HFFc6 (cell line): Measurements from ENCODE around the gene ZFP30. TPM values are rescaled to one million over a fixed set of nuclear protein-coding genes. Genes with fewer than 3 reads are reported as not detected.
A peak's percentile ranks its signal among the peaks of the same experiment; 100 is the strongest.
"Not testable (repeated sequence)": the region's sequence is repeated elsewhere in the genome, so short reads cannot be mapped to it uniquely, and the experiment has no call there.

Experiments
- DNase-seq: peaks from one replicate; pipeline ENCODE4 v3.0.0-alpha.2; 2018
- H3K27ac Mint-ChIP-seq: 2 replicates; pipeline ENCODE4 v1.8.0; 2020; ENCODE audit warnings: mild to moderate bottlenecking, mixed read lengths
- H3K27me3 Mint-ChIP-seq: 2 replicates; pipeline ENCODE4 v1.8.0; 2021; ENCODE audit warnings: mild to moderate bottlenecking, moderate library complexity, mixed read lengths; ENCODE audit not compliant: insufficient read depth
- H3K36me3 Mint-ChIP-seq: 2 replicates; pipeline ENCODE4 v1.8.0; 2021; ENCODE audit warnings: low read depth, mixed read lengths
- H3K4me1 Mint-ChIP-seq: 2 replicates; pipeline ENCODE4 v1.8.0; 2020; ENCODE audit warnings: low read depth, mixed read lengths
- H3K4me3 Mint-ChIP-seq: 2 replicates; pipeline ENCODE4 v1.8.0; 2020; ENCODE audit warnings: mild to moderate bottlenecking, moderate library complexity, mixed read lengths
- H3K9me3 Mint-ChIP-seq: 2 replicates; pipeline ENCODE4 v1.8.0; 2020; ENCODE audit warnings: mild to moderate bottlenecking, mixed read lengths
- total RNA-seq, 6 experiments: library from RNA; stranded (reverse); fragmentation: NEBNext Ultra II Directional; extraction: Animal tissue kit (Norgen Biotek cat#: 25700); gene quantifications; 2 replicates in 1 of 6; 3 replicates in 5 of 6; pipeline ENCODE4 v1.2.3, GENCODE V29; 2021
- TF ChIP-seq, protein P1 (sequence below): fragments of 200-600 bp; sonication (generic); IDR thresholded peaks from 2 replicates; pipeline ENCODE4 v1.5.0; 2021; ENCODE audit warnings: antibody characterized with exemption, mild to moderate bottlenecking

ZFP30 gene
- total RNA-seq, 6 experiments from 2014 or later: 6.4 to 7.6 (median 6.9) TPM

DNA sequence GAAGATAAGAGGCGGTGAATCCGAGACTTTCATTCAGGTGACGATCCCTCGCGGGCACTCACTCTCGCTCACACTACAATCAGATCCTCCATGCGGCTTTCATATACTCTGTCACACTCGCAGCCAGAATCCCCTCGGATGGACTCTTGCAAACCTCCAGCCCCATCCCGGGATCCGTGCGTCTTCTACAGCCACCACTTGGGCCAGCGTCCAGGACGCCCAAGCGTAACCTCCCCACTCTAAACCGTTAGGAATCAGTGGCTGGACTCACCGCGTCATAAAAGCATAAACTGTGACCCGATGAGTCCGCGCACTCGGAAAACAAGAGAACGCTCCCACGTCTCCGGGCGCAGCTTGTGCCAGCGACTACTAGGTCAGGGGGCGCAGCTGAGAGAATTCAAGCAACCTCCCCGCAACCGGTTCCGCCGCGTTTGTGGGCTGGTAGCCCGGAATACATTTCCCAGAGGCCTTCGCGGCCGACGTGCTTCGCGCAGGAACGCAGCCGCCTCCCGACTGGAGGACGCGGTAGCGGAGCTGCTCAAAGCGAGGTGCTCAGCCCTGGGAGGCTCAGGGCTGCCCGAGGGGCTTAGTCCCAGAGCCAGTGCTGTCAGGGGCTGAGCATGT is 36.7 kb upstream of the ZFP30 start:
- no peaks in the 10 kb centered on the region; the same call in 1 of the 2 replicates for H3K4me1 Mint-ChIP-seq
- H3K27ac Mint-ChIP-seq: peak overlapping the region; percentile 76; the same call in 1 of the 2 replicates
- peaks cover 62% of the 10 kb centered on the region for H3K9me3 Mint-ChIP-seq
- TF ChIP-seq, protein P1, sequence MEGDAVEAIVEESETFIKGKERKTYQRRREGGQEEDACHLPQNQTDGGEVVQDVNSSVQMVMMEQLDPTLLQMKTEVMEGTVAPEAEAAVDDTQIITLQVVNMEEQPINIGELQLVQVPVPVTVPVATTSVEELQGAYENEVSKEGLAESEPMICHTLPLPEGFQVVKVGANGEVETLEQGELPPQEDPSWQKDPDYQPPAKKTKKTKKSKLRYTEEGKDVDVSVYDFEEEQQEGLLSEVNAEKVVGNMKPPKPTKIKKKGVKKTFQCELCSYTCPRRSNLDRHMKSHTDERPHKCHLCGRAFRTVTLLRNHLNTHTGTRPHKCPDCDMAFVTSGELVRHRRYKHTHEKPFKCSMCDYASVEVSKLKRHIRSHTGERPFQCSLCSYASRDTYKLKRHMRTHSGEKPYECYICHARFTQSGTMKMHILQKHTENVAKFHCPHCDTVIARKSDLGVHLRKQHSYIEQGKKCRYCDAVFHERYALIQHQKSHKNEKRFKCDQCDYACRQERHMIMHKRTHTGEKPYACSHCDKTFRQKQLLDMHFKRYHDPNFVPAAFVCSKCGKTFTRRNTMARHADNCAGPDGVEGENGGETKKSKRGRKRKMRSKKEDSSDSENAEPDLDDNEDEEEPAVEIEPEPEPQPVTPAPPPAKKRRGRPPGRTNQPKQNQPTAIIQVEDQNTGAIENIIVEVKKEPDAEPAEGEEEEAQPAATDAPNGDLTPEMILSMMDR: no peak; the same call in 1 of the 2 replicates
- peak overlapping the region; percentile 86 for H3K4me3 Mint-ChIP-seq
- DNase-seq: peak; percentile 69
- peaks cover 19% of the 10 kb centered on the region for H3K36me3 Mint-ChIP-seq
- no peaks in the 10 kb centered on the region for H3K27me3 Mint-ChIP-seq

DNA sequence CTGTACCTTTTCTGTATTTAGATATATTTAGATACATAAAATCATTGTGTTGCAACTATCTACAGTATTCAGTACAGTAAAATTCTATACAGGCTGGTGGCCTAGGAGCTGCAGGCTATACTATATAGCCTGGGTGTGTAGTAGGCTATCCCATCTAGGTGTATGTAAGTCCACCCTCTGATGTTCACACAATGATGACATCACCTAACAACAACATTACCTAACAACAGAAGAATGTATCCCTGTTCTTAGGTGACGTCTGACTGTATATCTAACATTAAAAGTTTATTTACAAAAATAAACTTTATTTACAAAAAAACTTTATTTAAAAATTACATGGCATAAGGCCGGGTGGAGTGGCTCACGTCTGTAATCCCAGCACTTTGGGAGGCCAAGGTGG is 28.3 kb upstream of the ZFP30 start:
- H3K9me3 Mint-ChIP-seq: peaks cover 43% of the 10 kb centered on the region
- no peak for DNase-seq
- no peaks in the 10 kb centered on the region for H3K4me1 Mint-ChIP-seq
- TF ChIP-seq, protein P1: no peak
- H3K27me3 Mint-ChIP-seq: no peaks in the 10 kb centered on the region
- H3K27ac Mint-ChIP-seq: no peak overlapping the region
- H3K36me3 Mint-ChIP-seq: peaks cover 12% of the 10 kb centered on the region; the same call in 1 of the 2 replicates
- H3K4me3 Mint-ChIP-seq: no peak overlapping the region

DNA sequence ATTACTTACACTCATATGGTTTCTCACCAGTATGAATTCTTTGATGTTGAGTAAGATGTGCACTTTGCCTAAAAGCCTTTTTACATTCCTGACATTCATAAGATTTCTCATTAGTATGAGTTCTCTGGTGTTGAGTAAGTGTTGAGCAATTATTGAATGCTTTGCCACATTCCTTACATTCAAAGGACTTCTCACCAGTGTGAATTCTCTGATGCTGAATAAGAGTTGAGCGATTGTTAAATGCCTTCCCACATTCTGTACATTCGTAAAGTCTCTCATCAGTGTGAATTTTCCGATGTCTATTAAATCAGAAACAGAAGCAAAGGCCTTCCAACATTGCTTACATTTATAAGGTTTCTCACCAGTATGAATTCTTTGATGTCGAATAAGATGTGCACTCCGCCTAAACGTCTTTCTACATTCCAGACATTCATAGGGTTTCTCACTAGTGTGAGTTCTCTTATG is 14.2 kb upstream of the ZFP30 start:
- TF ChIP-seq, protein P1: no peak
- Mint-ChIP-seq H3K4me3 (no peak overlapping the region), H3K27me3 (no peaks in the 10 kb centered on the region), H3K4me1 (no peaks in the 10 kb centered on the region), H3K36me3 (peaks cover 18% of the 10 kb centered on the region), H3K27ac (no peak overlapping the region), H3K9me3 (peaks cover 92% of the 10 kb centered on the region)
- no peak for DNase-seq

DNA sequence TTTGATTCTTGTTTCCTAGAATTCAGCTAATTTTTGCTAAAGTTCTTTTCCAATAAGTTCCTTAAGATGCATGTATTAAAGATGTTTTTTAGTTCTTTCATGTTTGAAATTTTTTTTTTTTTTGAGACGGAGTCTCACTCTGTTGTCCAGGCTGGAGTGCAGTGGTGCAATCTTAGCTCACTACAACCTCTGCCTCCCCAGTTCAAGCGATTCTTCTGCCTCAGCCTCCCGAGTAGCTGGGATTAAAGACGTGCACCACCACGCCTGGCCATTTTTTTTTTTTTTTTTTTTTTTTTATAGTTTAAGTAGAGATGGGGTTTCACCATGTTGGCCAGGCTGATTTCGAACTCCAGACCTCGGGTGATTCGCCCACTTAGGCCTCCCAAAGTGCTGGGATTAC is 1.9 kb upstream of the ZFP30 start:
- H3K4me1 Mint-ChIP-seq: peaks cover 23% of the 10 kb centered on the region
- peak overlapping the region; percentile 87 for H3K4me3 Mint-ChIP-seq
- H3K9me3 Mint-ChIP-seq: peaks cover 48% of the 10 kb centered on the region
- peaks cover 32% of the 10 kb centered on the region for H3K36me3 Mint-ChIP-seq
- not testable (repeated sequence) for H3K27me3 Mint-ChIP-seq, H3K27ac Mint-ChIP-seq, DNase-seq

DNA sequence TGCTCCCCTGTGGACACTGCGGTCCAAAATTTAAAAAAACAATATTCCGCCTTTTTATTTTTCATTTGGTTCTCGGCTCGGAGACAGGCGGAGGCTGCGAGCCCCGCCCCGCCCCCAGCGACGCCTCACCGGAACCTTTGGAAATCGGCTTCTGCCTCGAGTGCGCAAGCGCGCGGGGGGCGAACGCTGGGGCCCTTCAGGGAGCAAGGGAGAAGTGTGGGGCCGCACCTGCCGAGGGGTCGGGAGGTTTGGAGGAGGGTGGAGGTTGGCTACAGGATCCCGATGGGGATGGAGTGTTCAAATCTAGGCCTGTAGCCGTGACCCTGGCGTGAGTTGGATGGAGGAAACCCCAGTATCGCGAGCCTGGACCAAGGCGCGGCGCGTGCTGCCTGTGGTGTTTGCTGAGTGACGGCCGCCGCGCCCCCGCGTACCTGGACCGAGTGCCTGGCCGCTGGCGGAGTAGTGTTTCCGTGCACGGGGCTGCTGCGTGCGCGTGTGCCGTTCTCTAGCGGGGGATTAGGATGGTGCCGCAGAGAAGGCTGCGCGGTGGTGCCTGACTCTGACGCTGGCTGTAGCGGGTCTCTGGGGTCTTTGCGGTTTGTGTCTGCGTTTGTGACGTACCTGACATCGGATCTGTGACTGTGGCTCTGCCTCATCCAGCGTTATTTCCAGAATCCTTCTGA is 565 bp upstream of the ZFP30 start:
- peak; percentile 60 for DNase-seq
- peaks cover 23% of the 10 kb centered on the region for H3K4me1 Mint-ChIP-seq
- H3K9me3 Mint-ChIP-seq: peaks cover 44% of the 10 kb centered on the region
- TF ChIP-seq, protein P1: no peak
- peaks cover 2% of the 10 kb centered on the region; the same call in 1 of the 2 replicates for H3K27me3 Mint-ChIP-seq
- peak overlapping the region; percentile 87 for H3K4me3 Mint-ChIP-seq
- H3K36me3 Mint-ChIP-seq: peaks cover 30% of the 10 kb centered on the region
- peak overlapping the region; percentile 93 for H3K27ac Mint-ChIP-seq
